ENCODE measurements around the gene ANKS1B. TPM values are rescaled to one million over a fixed set of nuclear protein-coding genes. Genes with fewer than 3 reads are reported as not detected.

The ANKS1B gene
- total and polyA plus RNA-seq, 2 experiments from 2014 or later = 1.8 to 1.9 TPM

GRCh38 chr12:99002731-99003130 lies 982.0 kb downstream of the ANKS1B start:
- H3K27ac ChIP-seq = no peak overlapping the region
- DNase-seq (ENCODE audit: low read depth in 1 of 2, low spot score in 1 of 2) = no peak
- H3K9me3 ChIP-seq (ENCODE audit: low read depth) = no peaks in the 10 kb centered on the region
- H3K36me3 ChIP-seq = no peaks in the 10 kb centered on the region
- no peaks in the 10 kb centered on the region for H3K27me3 ChIP-seq
- no peak for TF ChIP-seq CTCF (IDR thresholded peaks at IDR 0.05; ENCODE audit: low read depth, low read length)
- H3K4me1 ChIP-seq (ENCODE audit: low read depth) = no peaks in the 10 kb centered on the region
- no peak overlapping the region for H3K4me3 ChIP-seq

- DNase-seq (ENCODE audit: low read depth in 1 of 2, low spot score in 1 of 2) = no peak
- no peaks in the 10 kb centered on the region for H3K27me3 ChIP-seq
- H3K36me3 ChIP-seq = no peaks in the 10 kb centered on the region
- H3K4me1 ChIP-seq (ENCODE audit: low read depth) = no peaks in the 10 kb centered on the region
- TF ChIP-seq CTCF (IDR thresholded peaks at IDR 0.05; ENCODE audit: low read depth, low read length) = no peak
- H3K9me3 ChIP-seq (ENCODE audit: low read depth) = no peaks in the 10 kb centered on the region
- H3K27ac ChIP-seq = no peak overlapping the region
- H3K4me3 ChIP-seq = no peak overlapping the region
Observed at GRCh38 chr12:99002156-99002555, 982.6 kb downstream of the ANKS1B start.

GRCh38 chr12:98999559-98999958 lies 985.2 kb downstream of the ANKS1B start:
- Histone ChIP-seq H3K4me1 (ENCODE audit: low read depth) (no peaks in the 10 kb centered on the region), H3K27ac (no peak overlapping the region), H3K36me3 (no peaks in the 10 kb centered on the region), H3K27me3 (no peaks in the 10 kb centered on the region), H3K9me3 (ENCODE audit: low read depth) (no peaks in the 10 kb centered on the region), H3K4me3 (no peak overlapping the region)
- TF ChIP-seq CTCF (IDR thresholded peaks at IDR 0.05; ENCODE audit: low read depth, low read length) = no peak
- no peak for DNase-seq (ENCODE audit: low read depth in 1 of 2, low spot score in 1 of 2)

GRCh38 chr12:98998697-98999299 lies 985.9 kb downstream of the ANKS1B start:
- H3K9me3 ChIP-seq (ENCODE audit: low read depth) = no peaks in the 10 kb centered on the region
- H3K36me3 ChIP-seq = no peaks in the 10 kb centered on the region
- H3K4me3 ChIP-seq = no peak overlapping the region
- H3K27me3 ChIP-seq = no peaks in the 10 kb centered on the region
- H3K27ac ChIP-seq = no peak overlapping the region
- TF ChIP-seq CTCF (IDR thresholded peaks at IDR 0.05; ENCODE audit: low read depth, low read length) = peak; percentile 64
- peak; percentile 58 to 59 for DNase-seq (ENCODE audit: low read depth in 1 of 2, low spot score in 1 of 2)
- no peaks in the 10 kb centered on the region for H3K4me1 ChIP-seq (ENCODE audit: low read depth)

GRCh38 chr12:98997899-98998298 lies 986.8 kb downstream of the ANKS1B start:
- Histone ChIP-seq H3K27me3 (no peaks in the 10 kb centered on the region), H3K9me3 (ENCODE audit: low read depth) (no peaks in the 10 kb centered on the region), H3K36me3 (no peaks in the 10 kb centered on the region), H3K4me1 (ENCODE audit: low read depth) (no peaks in the 10 kb centered on the region), H3K4me3 (no peak overlapping the region), H3K27ac (no peak overlapping the region)
- no peak for TF ChIP-seq CTCF (IDR thresholded peaks at IDR 0.05; ENCODE audit: low read depth, low read length)
- no peak for DNase-seq (ENCODE audit: low read depth in 1 of 2, low spot score in 1 of 2)
